Smooth muscle cell (in vitro differentiated cells): ENCODE measurements around the gene AMBRA1. TPM values are rescaled to one million over a fixed set of nuclear protein-coding genes. Genes with fewer than 3 reads are reported as not detected.

Experiments
- DNase-seq: peaks from one replicate; lab custom pipeline; 2025; ENCODE audit not compliant: unreplicated experiment; lab: John Stamatoyannopoulos, UW
- H2AFZ ChIP-seq: fragments of 200-600 bp; sonication (generic); 2 replicates; pipeline ENCODE4 v1.6.0; 2016; ENCODE audit warnings: antibody characterized with exemption, low read depth, mild to moderate bottlenecking
- H3F3A ChIP-seq: fragments of 200-600 bp; sonication (generic); 2 replicates; pipeline ENCODE4 v1.6.0; 2017; ENCODE audit warnings: antibody characterized with exemption, low read depth
- H3K27ac ChIP-seq: fragments of 200-600 bp; sonication (generic); 2 replicates; pipeline ENCODE4 v1.5.1; 2016; ENCODE audit warnings: low read depth, mild to moderate bottlenecking
- H3K27me3 ChIP-seq: fragments of 200-600 bp; sonication (generic); 2 replicates; pipeline ENCODE4 v1.6.1; 2016; ENCODE audit warnings: low read depth, mild to moderate bottlenecking
- H3K36me3 ChIP-seq: fragments of 200-600 bp; sonication (generic); 2 replicates; pipeline ENCODE4 v1.5.1; 2016; ENCODE audit warnings: low read depth
- H3K4me1 ChIP-seq: fragments of 200-600 bp; sonication (generic); 2 replicates; pipeline ENCODE4 v1.5.1; 2016; ENCODE audit warnings: low read depth
- H3K4me2 ChIP-seq: fragments of 200-600 bp; sonication (generic); 2 replicates; pipeline ENCODE4 v1.6.0; 2016; ENCODE audit warnings: mild to moderate bottlenecking
- H3K4me3 ChIP-seq: fragments of 200-600 bp; sonication (generic); 2 replicates; pipeline ENCODE4 v1.5.1; 2016; ENCODE audit warnings: mild to moderate bottlenecking
- H3K79me2 ChIP-seq: fragments of 200-600 bp; sonication (generic); 2 replicates; pipeline ENCODE4 v1.6.0; 2016; ENCODE audit warnings: low read depth, mild to moderate bottlenecking
- H3K9ac ChIP-seq: fragments of 200-600 bp; sonication (generic); 2 replicates; pipeline ENCODE4 v1.6.0; 2016; ENCODE audit warnings: low read depth
- H3K9me3 ChIP-seq: fragments of 200-600 bp; sonication (generic); replicated peaks from 2 replicates; pipeline ENCODE4 v1.5.1; 2016; ENCODE audit warnings: low read depth
- H4K20me1 ChIP-seq: fragments of 200-600 bp; sonication (generic); 2 replicates; pipeline ENCODE4 v1.6.0; 2016; ENCODE audit warnings: low read depth
- CTCF ChIP-seq: fragments of 200-600 bp; sonication (generic); IDR thresholded peaks from 2 replicates; pipeline ENCODE4 v1.5.1; 2017; ENCODE audit warnings: borderline replicate concordance, mild to moderate bottlenecking, antibody characterized with exemption; ENCODE audit not compliant: insufficient read depth, poor library complexity, severe bottlenecking
- WGBS: methylation state at CpG from one replicate; pipeline ENCODE4 v1.1.7; 2016; ENCODE audit warnings: low lambda C conversion rate; 5-methylcytosine and 5-hydroxymethylcytosine counted together
- polyA plus RNA-seq: library from polyadenylated mRNA; unstranded; fragments of >200 nt; fragmentation: Nextera tagmentation; extraction: Ambion mirVana; gene quantifications from 2 replicates; pipeline ENCODE4 v1.2.1, GENCODE V29; 2016
- total RNA-seq: library from RNA; depleted of rRNA; stranded (reverse); fragments of >200 nt; gene quantifications from 2 replicates; pipeline ENCODE4 v1.2.3, GENCODE V29; 2014

The AMBRA1 gene
- total and polyA plus RNA-seq, 2 experiments from 2014 or later, result 10.3 to 38.3 TPM

- peaks cover 19% of the 10 kb centered on the region for H3K4me1 ChIP-seq
- TF ChIP-seq CTCF, result no peak
- H3K4me3 ChIP-seq, result peak overlapping the region; percentile 55
- no peak overlapping the region for H3K27ac ChIP-seq
- H2AFZ ChIP-seq, result no peak overlapping the region
- no peak overlapping the region for H3K9ac ChIP-seq
- H3K36me3 ChIP-seq, result no peaks in the 10 kb centered on the region
- peaks cover 31% of the 10 kb centered on the region for H4K20me1 ChIP-seq
- no peaks in the 10 kb centered on the region for H3F3A ChIP-seq
- no peaks in the 10 kb centered on the region for H3K9me3 ChIP-seq
- H3K4me2 ChIP-seq, result peak overlapping the region; percentile 91
- H3K79me2 ChIP-seq, result no peaks in the 10 kb centered on the region
- H3K27me3 ChIP-seq, result peaks cover 34% of the 10 kb centered on the region
- WGBS, result 16% methylated on average over 33 of the region's 49 CpGs
- DNase-seq, result no peak
Observed at GRCh38 chr11:46390331-46391171, 203.3 kb downstream of the AMBRA1 start.

GRCh38 chr11:46389450-46390330, 204.1 kb downstream of the AMBRA1 start:
- Histone ChIP-seq H3K9me3 (no peaks in the 10 kb centered on the region), H2AFZ (no peak overlapping the region), H3K27ac (no peak overlapping the region), H3K9ac (no peak overlapping the region), H3K4me3 (peak overlapping the region; percentile 55), H3K4me2 (peak overlapping the region; percentile 91), H3K4me1 (peaks cover 19% of the 10 kb centered on the region), H3F3A (no peaks in the 10 kb centered on the region), H4K20me1 (peaks cover 31% of the 10 kb centered on the region), H3K27me3 (peaks cover 34% of the 10 kb centered on the region), H3K36me3 (no peaks in the 10 kb centered on the region), H3K79me2 (no peaks in the 10 kb centered on the region)
- TF ChIP-seq CTCF, result peak; percentile 80
- peak; percentile 45 for DNase-seq
- 6% methylated on average over 66 of the region's 80 CpGs for WGBS

- peak overlapping the region; percentile 55 for H3K4me3 ChIP-seq
- no peak for TF ChIP-seq CTCF
- no peak for DNase-seq
- H3K27ac ChIP-seq, result no peak overlapping the region
- H3F3A ChIP-seq, result no peaks in the 10 kb centered on the region
- H4K20me1 ChIP-seq, result peaks cover 25% of the 10 kb centered on the region
- H3K4me2 ChIP-seq, result peak overlapping the region; percentile 91
- H2AFZ ChIP-seq, result no peak overlapping the region
- no peaks in the 10 kb centered on the region for H3K9me3 ChIP-seq
- H3K4me1 ChIP-seq, result peaks cover 19% of the 10 kb centered on the region
- peaks cover 34% of the 10 kb centered on the region for H3K27me3 ChIP-seq
- no peaks in the 10 kb centered on the region for H3K36me3 ChIP-seq
- H3K79me2 ChIP-seq, result no peaks in the 10 kb centered on the region
- H3K9ac ChIP-seq, result no peak overlapping the region
- 19% methylated on average over 17 of the region's 21 CpGs for WGBS
Observed at GRCh38 chr11:46388619-46389449, 205.0 kb downstream of the AMBRA1 start.
